HG03066 (cell line): ENCODE data around the gene NSMCE1.
"Not testable (repeated sequence)": the region's sequence is repeated elsewhere in the genome, so short reads cannot be mapped to it uniquely, and the experiment has no call there.

Experiments used
- ATAC-seq: cut with Tn5 transposase; IDR thresholded peaks from one replicate; pipeline ENCODE4 v1.9.1; 2021; ENCODE audit warnings: low read depth; ENCODE audit not compliant: unreplicated experiment

Gene NSMCE1

GRCh38 chr16:27220527-27220926, 48.0 kb downstream of the NSMCE1 start:
- ATAC-seq: no peak

DNA sequence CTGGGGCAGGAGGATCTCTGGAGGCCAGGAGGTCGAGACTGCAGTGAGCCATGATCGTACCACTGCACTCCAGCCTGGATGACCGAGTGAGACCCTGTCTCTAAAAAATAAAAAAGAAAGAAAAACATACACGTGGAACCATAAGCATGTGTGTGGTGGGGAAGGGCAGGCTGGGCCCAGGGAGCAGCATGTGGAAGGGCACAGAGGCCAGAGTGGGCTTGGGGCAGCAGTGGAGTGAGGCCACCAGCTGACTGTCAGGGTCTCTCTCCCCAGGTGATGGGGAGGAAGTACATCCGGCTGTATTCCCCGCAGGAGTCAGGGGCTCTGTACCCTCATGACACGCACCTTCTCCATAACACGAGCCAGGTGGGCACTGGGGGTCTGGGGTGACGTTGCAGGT, 48.5 kb downstream of the NSMCE1 start:
- no peak for ATAC-seq

DNA sequence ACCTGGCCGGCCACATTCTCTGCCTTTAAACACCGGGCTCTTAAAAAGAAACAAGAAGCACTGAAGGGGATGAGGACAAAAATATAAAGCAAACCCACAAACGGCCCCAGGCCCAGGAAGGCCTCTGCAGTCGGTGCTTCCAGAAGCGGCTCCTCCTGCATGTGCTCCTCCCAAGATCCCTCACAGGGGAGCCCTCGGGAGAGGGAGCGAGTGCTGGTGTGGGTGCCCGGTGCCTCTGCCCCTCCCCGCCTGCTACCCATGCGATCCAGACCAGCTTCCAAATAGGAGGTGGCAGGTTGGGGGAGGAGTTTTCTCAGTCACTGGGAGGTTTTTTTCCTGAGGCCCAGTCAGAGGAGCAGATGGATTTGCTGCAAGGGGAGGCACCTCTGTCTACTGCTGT, 49.4 kb downstream of the NSMCE1 start:
- ATAC-seq: no peak

- no peak for ATAC-seq
These were observed 49.8 kb downstream of the NSMCE1 start for GRCh38 chr16:27218756-27219155.

- no peak for ATAC-seq
These were observed 51.3 kb downstream of the NSMCE1 start for GRCh38 chr16:27217256-27217655.

GRCh38 chr16:27216297-27216885, 52.2 kb downstream of the NSMCE1 start:
- ATAC-seq: no peak

GRCh38 chr16:27215660-27216059, 52.9 kb downstream of the NSMCE1 start:
- no peak for ATAC-seq

DNA sequence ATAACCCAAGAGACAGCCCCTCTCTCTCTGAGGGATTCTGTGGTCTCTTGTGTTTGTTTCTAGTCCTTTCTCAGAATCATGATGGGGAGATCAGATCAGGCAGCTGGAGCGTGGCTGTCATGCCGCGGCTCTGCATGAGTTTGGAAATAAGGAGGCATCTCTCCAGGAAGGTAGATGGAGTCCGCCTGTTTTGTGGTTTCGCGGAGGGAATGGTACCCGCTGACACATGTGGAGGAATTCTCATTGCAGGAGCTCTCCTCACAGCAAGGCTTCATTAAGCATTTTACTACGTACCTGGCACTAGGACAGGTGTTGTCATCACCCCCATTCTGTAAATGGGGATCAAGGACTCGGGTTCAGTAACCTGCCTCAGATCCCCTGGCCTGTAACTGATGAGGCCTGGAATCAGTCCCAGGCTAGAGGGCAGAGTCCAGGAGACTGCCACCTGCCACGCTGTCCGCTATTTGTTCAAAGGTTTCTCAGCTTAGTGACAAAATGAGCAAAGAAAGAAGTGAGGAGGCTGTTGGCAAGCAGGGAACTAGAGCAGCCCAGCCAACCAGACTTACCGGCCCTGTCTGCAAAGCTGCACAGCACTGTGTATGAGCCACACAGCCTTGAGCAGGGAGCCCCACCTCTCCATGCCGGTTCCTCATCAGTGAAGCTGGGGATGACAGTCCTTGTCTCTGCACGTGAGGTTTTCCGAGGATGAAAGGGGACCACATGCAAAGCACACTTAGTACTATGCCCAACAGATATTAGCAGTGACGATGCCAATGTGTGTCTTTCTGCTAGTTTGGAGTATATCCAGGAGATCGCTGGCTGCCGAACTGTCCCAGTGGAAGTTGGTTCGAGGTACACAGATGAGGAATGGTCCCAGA, 54.2 kb downstream of the NSMCE1 start:
- ATAC-seq: no peak

DNA sequence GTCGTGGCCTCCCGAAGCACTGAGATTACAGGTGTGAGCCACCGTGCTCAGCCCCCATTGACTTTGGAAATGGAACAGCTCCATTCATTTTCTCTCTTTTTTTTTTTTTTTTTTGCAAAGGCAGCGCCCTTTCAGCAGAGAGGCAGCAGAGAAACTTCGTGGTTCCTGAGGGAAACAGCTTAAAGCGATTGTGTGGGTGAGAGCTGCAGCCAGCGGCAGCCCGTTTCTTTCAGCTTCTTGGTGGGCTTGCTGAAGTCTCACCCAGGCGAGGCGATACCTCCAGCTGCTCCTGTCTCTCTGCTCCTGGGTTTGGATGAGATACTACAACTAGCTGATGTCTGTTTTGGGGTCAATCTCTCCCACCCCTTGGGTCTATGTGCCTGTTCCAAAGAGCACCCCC, 57.5 kb downstream of the NSMCE1 start:
- no peak for ATAC-seq

DNA sequence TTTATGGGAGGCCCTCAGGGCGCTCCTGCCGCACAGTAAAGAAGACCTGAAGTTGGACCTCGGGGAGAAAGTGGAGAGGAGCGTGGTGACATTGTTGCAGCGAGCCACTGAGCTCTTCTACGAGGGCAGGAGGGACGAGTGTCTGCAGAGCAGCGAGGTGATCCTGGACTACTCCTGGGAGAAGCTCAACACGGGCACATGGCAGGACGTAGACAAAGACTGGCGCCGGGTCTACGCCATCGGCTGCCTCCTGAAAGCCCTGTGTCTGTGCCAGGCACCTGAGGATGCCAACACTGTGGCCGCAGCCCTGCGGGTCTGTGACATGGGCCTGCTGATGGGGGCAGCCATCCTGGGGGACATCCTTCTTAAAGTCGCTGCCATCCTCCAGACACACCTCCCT, 58.4 kb downstream of the NSMCE1 start:
- ATAC-seq: no peak

GRCh38 chr16:27209591-27209990, 59.0 kb downstream of the NSMCE1 start:
- ATAC-seq: no peak

GRCh38 chr16:27208796-27209195, 59.8 kb downstream of the NSMCE1 start:
- no peak for ATAC-seq

DNA sequence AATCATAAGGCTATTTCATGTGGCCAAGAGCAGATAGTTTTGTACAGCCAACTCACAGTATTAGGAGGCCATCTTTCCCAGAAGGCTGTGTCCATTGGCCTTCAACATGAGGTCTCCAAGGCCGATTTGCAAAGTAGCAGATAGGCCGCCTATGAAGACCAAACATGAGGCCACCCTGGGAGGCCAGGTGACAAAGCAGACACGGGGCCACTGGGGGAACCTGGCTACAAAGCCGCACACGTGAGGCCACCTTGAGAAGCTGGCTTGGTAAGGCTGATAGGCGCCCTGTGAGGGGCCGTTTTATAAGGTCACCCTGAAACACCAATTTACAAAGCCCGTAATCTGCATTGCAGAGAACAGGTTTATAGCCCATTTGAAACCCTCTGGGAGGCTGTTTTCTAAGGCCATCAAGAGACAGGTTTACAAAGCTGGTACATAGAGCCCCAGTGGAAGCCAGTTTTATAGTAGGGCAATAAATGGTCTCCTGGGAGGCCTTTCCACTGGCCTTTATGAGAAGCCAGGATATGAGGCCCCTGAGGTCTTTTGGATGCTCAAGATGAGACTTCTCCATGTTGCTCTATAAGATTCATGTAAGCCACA, 60.4 kb downstream of the NSMCE1 start:
- ATAC-seq: no peak

DNA sequence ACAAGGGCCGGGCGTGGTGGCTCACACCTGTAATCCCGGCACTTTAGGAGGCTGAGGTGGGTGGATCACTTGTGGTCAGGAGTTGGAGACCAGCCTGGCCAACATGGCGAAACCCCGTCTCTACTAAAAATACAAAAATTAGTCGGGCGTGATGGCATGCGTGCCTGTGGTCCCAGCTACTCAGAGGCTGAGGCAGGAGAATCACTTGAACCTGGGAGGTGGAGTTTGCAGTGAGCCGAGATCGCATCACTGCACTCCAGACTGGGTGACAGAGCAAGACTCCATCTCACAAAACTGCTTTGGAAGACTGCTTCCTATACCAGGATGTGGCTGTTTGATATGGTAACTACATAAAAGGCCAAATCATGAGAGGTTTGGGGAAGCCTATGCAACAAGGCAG, 61.5 kb downstream of the NSMCE1 start:
- not testable (repeated sequence) for ATAC-seq

- no peak for ATAC-seq
These were observed 63.0 kb downstream of the NSMCE1 start for GRCh38 chr16:27205423-27206065.

DNA sequence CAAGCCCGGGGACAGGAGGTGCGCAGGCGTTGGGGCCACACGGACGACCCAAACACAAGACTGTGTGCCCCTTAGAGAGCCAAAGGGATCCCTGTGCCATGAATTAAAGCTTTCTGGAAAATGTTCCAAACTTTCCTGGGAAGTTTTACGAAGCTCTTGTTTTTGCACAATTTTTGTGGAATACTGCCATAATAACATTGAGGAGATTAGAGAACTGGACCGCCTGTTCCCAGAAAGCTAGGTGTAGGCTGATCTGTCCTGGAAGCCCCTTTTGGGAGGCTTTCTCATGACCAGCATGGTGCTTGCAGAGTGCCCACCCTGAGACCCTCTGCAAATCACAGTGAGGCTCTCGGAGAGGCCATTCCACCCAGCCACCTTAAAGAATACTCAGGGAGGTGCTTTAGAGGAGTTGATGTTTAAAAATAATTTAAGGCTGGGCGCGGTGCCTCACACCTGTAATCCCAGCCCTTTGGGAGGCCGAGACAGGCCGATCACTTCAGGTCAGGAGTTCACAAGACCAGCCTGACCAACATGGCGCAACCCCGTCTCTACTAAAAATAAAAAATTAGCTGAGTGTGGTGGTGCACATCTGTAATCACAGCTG, 64.2 kb downstream of the NSMCE1 start:
- no peak for ATAC-seq

GRCh38 chr16:27203507-27204311, 64.9 kb downstream of the NSMCE1 start, which contains the start of gene KDM8:
Gene KDM8, plus strand, starts transcription at chr16:27203526. Its CDS starts 6,598 bp downstream, at chr16:27210124.
- ATAC-seq: peak; percentile 69

DNA sequence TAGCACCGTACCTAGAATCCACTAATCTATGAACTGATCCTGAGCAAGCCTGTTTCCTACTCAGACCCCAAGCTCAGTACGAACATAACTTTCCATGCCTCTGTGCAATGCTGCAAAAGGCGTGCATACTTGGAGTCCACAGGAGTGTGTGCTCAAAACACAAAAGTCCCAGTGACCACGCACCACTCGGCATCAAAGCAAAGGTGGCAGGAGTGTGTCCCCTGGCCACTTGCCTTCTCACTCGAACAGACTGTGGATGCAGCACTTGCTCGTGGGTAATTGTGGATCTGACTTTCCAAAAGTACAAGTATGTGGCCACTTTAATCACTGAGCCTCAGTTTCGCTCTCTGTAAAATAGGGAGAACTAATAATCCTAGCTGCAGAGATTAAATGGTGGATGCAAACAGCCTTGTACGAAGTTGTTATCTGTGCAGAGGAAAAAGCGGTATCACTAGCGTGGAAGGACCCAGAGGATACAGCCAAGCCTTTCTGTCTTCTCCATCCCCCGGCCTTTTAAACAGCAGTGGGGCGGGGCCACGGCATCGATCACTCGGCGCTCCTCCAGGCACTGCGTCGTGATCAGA, 65.6 kb downstream of the NSMCE1 start:
- peak; percentile 53 for ATAC-seq

DNA sequence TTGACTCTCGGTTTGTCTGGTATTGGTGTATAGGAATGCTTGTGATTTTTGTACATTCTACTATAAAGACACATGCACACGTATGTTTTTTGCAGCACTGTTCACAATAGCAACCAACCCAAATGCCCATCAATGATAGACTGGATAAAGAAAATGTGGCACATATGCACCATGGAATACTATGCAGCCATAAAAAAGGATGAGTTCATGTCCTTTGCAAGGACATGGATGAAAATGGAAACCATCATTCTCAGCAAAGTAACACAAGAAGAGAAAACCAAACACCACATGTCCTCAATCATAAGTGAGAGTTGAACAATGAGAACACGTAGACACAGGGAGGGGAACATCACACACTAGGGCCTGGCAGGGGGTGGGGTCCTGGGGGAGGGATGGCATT, 67.7 kb downstream of the NSMCE1 start:
- not testable (repeated sequence) for ATAC-seq

DNA sequence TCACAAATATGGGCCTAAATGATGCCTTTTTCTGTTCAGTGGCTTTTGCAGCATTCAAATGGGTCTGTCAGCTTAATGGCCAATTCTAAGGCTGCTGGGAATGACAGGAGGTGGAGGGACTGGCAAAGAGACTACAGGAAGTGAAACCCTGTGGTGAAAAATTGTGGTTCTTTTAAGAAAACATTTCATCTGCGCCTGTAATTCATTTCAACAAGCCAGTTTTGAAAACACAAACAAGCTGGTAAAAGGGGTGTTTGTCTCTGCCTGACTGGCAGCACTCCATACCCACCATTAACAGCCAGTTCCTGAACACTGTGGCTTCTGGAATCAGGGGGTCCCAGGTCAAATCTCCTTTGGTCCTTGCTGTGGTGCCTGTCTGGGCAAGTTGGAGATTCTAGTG, 68.8 kb downstream of the NSMCE1 start:
- peak; percentile 40 for ATAC-seq
